HG03135 (cell line): ENCODE measurements around the gene SDHAF1.
"Not testable (repeated sequence)": the region's sequence is repeated elsewhere in the genome, so short reads cannot be mapped to it uniquely, and the experiment has no call there.

ENCODE experiments used
- ATAC-seq: cut with Tn5 transposase; IDR thresholded peaks from one replicate; pipeline ENCODE4 v1.9.1; 2021; ENCODE audit warnings: mild to moderate bottlenecking, moderate library complexity; ENCODE audit not compliant: unreplicated experiment

The SDHAF1 gene

DNA sequence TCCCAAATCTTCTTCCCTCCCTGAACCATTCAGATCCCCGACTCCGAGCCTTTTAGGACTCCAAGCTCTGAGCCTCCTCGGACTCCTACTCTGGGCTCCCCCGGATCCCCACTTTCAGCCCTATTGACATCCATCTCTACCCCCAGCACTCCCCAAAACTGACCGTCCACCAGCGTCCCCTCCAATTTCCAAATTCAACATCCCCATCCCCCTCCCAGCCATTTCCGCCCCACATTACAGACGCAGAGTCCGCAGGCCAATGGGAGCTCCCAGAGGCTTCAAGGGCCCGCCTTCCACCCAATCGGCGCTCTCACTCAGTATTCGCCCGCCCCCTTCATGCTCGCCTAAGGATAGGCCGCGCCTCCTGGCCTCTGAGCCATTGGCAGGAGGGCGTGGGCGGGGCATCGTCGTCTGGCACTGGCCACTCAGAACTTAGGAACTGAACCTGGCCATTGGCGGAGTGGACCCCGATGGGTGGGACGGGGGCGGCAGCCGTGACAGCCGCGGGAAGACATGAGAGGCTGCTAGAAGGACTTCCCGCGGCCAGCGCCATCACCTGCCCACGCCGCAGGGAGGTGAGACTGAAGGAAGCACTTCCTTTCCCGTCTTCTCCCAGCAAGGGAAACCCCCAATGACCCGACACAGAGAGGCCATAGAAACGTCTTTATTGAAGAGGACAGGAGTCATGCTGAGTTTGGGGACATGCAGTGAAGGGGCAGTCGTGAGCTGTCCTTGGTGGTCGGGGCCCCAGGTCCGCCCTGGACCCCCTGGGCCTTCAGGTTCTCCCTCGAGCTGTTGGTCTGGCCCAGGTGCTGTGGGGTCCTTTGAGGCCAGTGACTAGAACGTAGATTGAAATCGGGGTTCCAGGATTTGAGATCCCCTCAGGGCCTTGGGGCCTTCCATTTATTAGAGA is 19.3 kb downstream of the SDHAF1 start, which contains the start of gene ALKBH6:
Gene ALKBH6 (minus strand): TSS at position 202 of the 913 bp plus-strand sequence. CDS start 816 bp downstream, outside the sequence.
- ATAC-seq: peak; percentile 97

DNA sequence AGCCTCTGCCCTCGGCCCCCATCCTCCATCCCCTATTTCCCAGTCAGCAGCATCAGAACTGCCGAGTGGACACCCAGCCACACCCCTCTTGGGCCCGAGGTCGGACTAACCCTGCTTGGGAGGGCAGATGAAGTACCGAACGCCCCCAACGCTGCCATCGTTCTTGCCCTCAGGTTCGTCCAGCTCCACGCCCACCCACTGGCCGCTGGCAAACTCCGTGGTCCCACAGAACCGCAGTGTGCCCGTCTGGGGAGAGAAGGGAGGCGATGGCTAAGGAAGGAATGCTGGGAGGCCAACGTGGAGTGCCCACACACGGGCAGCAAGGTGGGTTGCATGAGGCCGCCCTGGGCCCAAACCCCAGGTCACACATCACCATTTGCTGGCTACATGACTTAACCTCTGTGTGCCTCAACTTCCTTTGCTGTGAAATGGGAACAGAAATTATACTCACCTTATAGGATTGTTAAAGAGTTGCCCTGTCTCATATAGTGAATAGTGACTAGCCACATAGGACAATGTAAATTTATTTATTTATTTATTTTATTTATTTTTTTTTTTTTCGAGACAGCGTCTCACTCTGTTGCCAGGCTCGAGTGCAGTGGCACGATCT is 24.2 kb downstream of the SDHAF1 start:
- no peak for ATAC-seq

DNA sequence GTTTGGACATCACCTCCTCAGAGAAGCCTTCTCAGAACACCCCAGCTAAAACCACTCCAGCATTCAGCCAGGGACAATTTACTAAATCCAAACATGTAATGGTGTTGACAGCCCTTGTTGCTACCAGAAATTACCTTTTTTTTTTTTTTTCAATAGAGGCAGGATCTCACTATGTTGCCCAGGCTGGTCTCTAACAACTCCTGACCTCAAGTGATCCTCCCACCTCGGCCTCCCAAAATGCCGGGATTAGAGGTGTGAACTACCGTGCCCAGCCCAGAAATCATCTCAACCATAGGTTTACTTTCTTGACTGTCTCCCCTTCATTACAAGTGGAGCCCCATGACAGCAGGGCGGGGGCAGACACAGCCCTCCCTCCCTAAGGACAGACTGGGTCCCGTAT is 28.4 kb downstream of the SDHAF1 start:
- no peak for ATAC-seq

DNA sequence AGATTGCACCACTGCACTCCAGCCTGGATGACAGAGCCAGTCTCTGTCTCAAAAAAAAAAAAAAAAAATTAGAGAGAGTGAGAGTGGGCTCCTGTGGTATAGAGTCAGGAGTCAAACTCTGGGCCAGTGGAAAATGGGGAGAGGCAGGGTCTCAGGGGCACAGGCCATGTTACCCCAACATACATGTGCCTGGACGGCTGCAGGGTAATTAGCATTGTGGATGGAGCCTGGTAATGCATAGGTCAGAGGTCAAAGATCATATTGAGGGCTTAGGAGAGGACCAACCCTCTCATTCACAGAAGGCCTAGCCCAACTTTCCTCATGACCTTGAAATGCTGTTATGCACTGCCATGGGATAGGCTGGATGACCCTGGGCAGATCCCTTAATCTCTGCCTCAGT is 30.6 kb downstream of the SDHAF1 start:
- no peak for ATAC-seq

DNA sequence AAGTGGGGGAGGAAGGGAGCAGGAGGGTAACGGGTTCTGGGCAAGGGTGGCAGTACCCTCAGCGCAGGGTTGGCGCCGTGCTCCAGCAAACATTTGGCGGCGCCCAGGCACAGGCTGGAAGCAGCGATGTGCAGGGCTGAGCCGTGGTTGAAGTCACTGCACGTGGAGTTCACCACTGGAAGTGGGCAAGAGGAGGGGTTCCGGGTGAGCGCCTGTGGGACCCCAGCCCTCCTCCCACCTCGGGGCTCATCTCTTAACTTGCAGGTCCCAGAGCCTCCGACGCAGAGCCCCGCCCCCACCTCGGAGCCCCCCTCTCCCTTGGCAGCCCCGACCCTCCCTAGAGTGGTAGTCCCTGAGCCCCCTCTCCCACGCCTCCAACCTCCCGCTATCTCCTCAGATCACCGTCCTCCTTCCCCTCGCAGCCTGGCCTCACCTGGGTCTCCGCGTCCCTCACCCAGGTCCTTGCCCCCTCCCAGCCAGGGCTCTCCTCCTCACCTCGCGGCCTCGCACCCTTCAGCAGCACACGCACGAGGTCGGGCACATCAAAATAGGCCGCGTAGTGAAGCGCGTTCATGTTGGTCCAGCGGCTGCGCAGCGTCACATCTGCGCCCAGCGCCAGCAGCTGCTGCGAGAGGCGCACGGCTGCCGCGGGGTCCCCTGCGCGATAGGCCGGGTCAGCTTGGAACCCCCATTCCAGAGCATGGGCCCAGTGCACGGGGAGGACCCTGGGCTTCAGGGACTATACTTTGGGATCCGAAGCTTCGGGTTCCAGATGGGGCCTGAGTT is 31.3 kb downstream of the SDHAF1 start:
- no peak for ATAC-seq

DNA sequence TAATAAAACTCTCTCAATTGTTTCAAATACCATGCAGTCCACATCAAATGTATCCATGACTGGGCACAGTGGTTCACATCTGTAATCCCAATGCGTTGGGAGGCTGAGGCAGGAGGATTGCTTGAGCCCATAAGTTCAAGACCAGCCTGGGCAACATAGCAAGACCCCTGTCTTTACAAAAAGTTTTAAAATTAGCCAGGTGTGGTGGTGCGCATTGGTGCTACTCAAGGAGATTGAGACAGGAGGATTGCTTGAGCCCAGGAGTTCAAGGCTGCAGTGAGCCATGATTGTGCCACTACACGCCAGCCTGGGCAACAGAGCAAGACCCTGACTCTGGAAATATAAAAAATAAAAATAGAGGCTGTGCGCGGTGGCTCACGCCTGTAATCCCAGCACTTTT is 32.7 kb downstream of the SDHAF1 start:
- no peak for ATAC-seq

DNA sequence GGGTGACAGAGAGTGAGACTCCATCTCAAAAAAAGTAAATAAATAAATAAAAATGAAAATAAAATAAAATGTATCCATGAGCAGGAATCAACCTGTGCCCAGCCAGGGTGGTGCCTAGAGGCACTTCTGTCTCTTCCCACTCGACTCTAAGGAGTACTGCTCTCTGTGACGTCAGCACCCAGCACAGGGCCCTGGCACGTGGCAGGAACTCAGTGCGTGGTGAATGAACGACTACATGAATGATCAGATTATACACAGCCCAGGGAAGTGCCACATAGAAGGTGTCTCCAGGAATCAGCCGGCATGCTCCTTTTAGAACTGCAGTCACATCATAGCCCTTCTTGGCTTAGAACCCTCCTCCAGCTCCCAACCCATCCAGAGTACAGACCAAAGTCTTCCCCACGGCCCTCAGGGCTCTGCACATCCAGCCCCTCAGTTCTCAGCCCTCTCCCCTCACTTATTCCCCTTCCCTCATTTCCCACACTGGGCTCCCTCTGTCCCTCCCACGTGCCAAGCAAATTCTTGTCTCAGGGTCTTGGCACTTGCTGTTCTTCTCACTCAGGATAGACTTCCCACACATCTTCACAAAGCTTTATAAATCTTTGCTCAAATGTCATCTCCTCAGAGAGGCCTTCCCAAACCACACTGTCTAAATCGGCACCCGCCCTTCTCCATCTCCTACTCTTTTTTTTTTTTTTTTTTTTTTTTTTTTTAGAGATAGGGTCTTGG is 33.5 kb downstream of the SDHAF1 start:
- no peak for ATAC-seq

DNA sequence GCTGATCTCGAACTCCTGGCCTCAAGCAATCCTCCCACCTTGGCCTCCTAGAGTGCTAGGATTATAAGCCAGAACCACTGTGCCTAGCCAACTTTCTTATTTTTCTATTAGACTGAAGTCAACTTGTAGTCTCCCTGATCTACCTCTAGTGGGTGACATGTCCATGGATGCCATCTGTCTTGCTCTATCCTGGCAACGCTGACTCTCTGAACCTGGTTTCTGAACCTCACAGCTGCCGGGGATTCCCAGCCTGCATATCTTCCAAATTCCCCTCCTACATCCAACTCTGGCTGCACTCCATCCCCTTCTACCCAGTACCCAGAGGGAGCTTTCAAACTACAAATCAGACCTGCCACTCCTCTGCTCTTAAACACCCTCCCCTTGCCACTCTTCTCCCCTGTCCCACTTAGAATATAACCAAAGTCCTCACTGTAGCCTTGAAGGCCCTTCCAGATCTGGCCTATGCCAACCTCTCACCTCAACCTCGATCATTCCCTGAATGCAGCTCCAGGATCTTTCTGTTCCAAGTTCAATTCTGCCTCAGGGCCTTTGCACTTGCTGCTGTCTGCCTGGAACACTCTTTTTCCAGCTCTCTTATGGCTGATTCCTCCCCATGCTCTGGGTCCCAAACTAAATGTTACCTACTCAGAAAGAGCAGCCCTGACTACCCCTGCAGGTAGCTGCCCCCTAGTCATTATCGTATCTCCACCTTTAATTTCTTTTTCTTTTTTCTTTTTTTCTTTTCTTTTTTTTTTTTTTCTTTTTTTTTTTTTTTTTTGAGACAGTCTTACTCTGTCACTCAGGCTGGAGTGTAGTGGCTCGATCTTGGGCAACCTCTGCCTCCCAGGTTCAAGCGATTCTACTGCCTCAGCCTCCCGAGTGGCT is 35.5 kb downstream of the SDHAF1 start:
- no peak for ATAC-seq

DNA sequence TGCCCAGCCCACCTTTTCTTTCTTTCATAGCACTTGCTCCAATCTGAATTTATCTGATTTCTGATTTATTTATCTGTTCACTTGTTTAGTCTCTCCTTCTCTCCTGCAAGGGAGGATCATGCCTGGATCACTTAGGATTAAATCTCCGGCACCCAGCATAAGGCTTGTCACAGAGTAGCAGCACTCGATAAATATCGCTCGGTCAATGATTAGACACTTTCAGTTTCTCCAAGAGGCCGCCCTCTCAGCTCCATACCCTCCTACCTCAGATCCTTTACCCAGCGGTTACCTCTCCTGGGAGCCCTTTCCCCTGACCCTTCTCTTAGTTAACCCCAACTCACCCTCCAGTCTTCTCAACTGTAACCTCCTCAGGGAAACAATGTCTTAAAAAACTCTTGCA is 36.3 kb downstream of the SDHAF1 start:
- ATAC-seq: no peak

DNA sequence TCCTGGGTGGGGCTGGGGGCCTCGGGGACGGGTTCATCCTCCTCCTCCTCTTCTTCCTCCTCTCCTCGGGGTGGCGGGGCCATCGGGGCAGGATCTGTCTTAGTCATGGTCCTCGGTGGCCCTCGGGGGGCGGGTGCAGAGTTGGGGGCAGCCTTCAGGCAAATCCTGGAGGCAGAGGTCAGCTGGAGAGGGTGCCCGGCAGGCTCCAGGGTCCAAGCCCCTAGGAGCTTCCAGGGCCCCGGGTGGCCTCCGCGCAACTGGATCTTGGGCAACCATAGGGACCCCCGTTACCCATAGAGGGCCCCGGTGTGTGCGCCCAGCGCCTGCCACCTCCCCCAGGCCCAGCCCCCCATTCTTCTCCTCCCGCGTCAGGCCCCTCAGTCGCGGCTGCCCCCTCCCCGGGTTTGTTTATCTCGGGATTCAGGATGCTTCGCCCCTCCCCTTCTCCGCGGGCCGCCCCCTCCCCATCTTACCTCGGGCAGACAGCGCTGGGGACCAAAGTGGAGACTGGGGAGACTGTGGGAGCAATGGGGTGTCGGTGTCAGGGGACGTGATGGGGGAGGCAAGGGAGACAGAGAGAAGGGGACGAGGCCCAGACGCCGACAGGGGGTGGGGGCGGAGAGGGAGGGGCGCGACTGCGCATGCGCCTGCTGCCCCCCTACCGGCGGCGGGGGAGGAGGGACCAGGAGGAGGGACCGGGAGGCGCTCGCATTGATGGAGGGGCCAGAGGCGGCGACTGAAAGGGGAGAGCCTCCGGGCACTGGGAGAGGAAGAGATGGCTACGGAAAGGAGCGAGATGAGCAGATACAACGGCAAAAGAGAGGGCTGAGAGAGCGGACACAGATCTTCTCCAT is 37.5 kb downstream of the SDHAF1 start, which contains the start of gene CLIP3:
Gene CLIP3 (minus strand): TSS at position 623 of the 854 bp plus-strand sequence. CDS start 516 bp downstream, at position 107.
- ATAC-seq: no peak

DNA sequence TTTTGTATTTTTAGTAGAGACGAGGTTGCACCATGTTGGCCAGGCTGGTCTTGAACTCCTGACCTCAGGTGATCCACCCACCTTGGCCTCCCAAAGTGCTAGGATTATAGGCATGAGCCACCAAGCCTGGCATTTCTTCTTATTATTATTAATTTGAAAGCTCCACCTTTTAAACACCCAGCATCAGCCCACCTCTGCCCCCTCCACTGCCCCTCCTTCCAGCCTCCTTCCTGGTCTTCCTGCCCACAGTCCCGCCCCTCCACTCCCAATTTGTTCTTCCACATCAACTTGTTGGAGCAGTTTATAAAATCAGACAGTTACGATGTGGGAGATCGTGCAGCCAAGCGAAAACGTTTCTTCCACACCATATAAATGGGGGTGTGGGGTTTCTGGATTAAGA is 45.5 kb downstream of the SDHAF1 start:
- no peak for ATAC-seq

DNA sequence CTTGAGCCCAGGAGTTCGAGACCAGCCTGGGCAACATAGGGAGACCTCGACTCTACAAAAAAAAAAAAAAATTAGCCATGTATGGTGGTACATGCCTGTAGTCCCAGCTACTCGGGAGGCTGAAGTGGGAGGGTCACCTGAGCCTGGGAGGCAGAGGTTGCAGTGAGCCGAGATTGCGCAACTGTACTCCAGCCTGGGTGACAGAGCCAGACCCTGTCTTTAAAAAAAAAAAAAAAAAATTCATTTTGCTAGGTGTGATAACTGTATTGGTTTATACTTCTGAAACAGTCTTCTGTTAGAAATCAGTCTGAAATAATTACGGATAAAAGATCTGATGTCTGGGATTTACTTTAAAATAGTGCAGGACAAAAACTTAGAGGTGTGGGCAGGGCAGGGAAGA is 46.1 kb downstream of the SDHAF1 start:
- not testable (repeated sequence) for ATAC-seq

DNA sequence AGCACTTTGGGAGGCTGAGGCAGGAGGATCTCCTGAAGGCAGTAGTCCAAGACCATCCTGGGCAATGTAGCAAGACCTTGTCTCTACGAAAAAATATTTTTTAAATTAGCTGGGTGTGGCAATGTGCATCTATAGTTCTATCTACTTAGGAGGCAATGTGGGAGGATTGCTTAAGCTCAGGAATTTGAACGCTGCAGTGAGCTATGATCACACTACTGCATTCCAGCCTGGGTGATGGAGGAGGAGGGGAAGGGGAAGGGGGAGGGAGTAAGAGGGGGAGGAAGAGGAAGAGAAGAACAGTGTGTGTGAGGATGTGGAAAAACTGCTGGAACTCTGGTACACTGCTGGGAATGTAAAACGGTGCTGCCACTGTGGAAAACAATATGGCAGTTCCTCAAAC is 46.8 kb downstream of the SDHAF1 start:
- ATAC-seq: no peak

DNA sequence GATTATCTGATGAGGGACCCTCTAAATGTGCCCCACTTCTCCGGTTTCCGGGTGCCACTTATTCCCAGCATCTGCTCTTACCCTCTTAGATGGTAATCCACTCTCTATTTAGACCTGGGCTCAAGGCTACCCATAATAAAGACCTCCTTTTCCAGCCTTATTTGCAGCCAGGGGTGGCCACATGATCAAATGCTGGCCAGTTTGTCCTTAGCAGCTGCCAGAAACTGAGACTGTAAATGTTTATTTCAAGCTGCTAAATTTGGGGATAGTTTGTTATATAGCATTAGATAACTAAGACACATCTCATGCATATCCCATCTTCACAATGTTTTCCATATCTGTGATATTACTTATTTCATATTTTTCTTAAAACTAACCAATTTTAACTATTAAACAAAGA is 49.0 kb downstream of the SDHAF1 start:
- no peak for ATAC-seq
